Right lobe of liver (tissue), 6 donors: ENCODE measurements around the gene MACO1. TPM values are rescaled to one million over a fixed set of nuclear protein-coding genes. Genes with fewer than 3 reads are reported as not detected.

Source experiments
- ATAC-seq, 4 donors: fragments of 200-7000 bp; cut with Tn5 transposase; one replicate each; pipeline ENCODE4 v1.9.1; 2020; ENCODE audit warnings: mild to moderate bottlenecking in 4 of 4, moderate library complexity in 4 of 4
- DNase-seq, 3 donors: peaks; one replicate each; pipeline ENCODE4 v3.0.0-alpha.2; 2020
- H3K27ac ChIP-seq, 3 donors: fragments of 200-600 bp; one replicate each; pipeline ENCODE4 v1.8.0; 2022
- H3K27me3 ChIP-seq, 2 donors: fragments of 200-600 bp; one replicate each; pipeline ENCODE4 v1.8.0; 2022
- H3K36me3 ChIP-seq, 4 donors: fragments of 200-600 bp; sonication (generic) in 1 of 4; one replicate each; pipeline versions ENCODE4 v1.5.1 to v1.8.0; 2017 to 2022; ENCODE audit warnings: control low read depth in 1 of 4
- H3K4me1 ChIP-seq, 4 donors: fragments of 200-600 bp; sonication (generic) in 1 of 4; one replicate each; pipeline versions ENCODE4 v1.5.1 to v1.8.0; 2017 to 2022; ENCODE audit warnings: control low read depth in 1 of 4
- H3K4me3 ChIP-seq, 3 donors: fragments of 200-600 bp; one replicate each; pipeline ENCODE4 v1.8.0; 2022
- H3K9me3 ChIP-seq, 4 donors: fragments of 200-600 bp; sonication (generic) in 1 of 4; one replicate each; pipeline versions ENCODE4 v1.5.1 to v1.8.0; 2017 to 2022; ENCODE audit warnings: control low read depth in 1 of 4
- CTCF ChIP-seq, 4 donors: fragments of 200-600 bp in 3 of 4; fragments of 450-650 bp in 1 of 4; IDR thresholded peaks; one replicate each; pipeline versions ENCODE4 v1.5.1 to v1.8.0; 2016 to 2022; ENCODE audit warnings: antibody characterized with exemption in 4 of 4, mild to moderate bottlenecking in 2 of 4
- POLR2A ChIP-seq: fragments of 450-650 bp; IDR thresholded peaks from one replicate; pipeline ENCODE4 v1.6.1; 2017; ENCODE audit warnings: antibody characterized with exemption, mild to moderate bottlenecking
- WGBS: methylation state at CpG from one replicate; pipeline ENCODE4 v1.1.6; 2018; ENCODE audit warnings: low coverage, low lambda C conversion rate; ENCODE audit not compliant: insufficient coverage; ENCODE audit errors: missing lambda C conversion rate; 5-methylcytosine and 5-hydroxymethylcytosine counted together
- intact Hi-C, 2 donors: fragments of 100-400 bp; cut with DNase I; formaldehyde crosslinking; loops; one replicate each; pipeline versions ENCODE4 v1.11.2 to v1.14.1; 2022
- total RNA-seq, 6 experiments: library from RNA; depleted of rRNA in 2 of 6; stranded (reverse); fragments of >200 nt in 2 of 6; fragmentation: NEBNext Ultra II Directional in 3 of 6; extraction: Animal tissue kit (Norgen Biotek cat#: 25700) in 3 of 6; gene quantifications; one replicate each; pipeline versions ENCODE4 v1.1.0 to v1.2.4, GENCODE V29; 2016 to 2023
- donor health status: DM: no; HTN: yes; CAD: no.
- donor health status: DM: no; HTN: no; CAD: no.
- donor health status: DM: no; HTN: no; CAD: no.
- donor health status: DM: no; HTN: yes; CAD: no.
- donor health status: DM: no; HTN: yes; CAD: no.

MACO1 gene
- total RNA-seq, 6 experiments from 2014 or later: 23.2 to 32.9 (median 27.2) TPM

- Histone ChIP-seq H3K27ac (no peak overlapping the region), H3K9me3 (no peaks in the 10 kb centered on the region), H3K27me3 (no peaks in the 10 kb centered on the region), H3K4me1 (no peaks in the 10 kb centered on the region), H3K4me3 (no peak overlapping the region), H3K36me3 (no peaks in the 10 kb centered on the region)
- no peak for TF ChIP-seq POLR2A
- no peak for TF ChIP-seq CTCF (IDR thresholded peaks at IDR 0.05)
- 80% methylated on average over 4 of the region's 9 CpGs for WGBS
- intact Hi-C loops: loop anchor here in 1 of 2 donors (10.0 kb wide), 1 partner anchor 281 kb away; the partner anchor contains the start of gene MTFR1L
- DNase-seq: no peak
- ATAC-seq: no peak
These were observed 103.2 kb downstream of the MACO1 start for GRCh38 chr1:25533775-25534409.

GRCh38 chr1:25534410-25534788 is 103.7 kb downstream of the MACO1 start:
- H3K9me3 ChIP-seq: no peaks in the 10 kb centered on the region
- no peak for TF ChIP-seq CTCF (IDR thresholded peaks at IDR 0.05)
- TF ChIP-seq POLR2A: no peak
- no peak overlapping the region for H3K27ac ChIP-seq
- no peak overlapping the region for H3K4me3 ChIP-seq
- no peaks in the 10 kb centered on the region for H3K4me1 ChIP-seq
- H3K27me3 ChIP-seq: no peaks in the 10 kb centered on the region
- no peak for DNase-seq
- ATAC-seq: no peak
- H3K36me3 ChIP-seq: no peaks in the 10 kb centered on the region
- intact Hi-C loops: loop anchor here in 1 of 2 donors (10.0 kb wide), 1 partner anchor 280 kb away; the partner anchor contains the start of gene MTFR1L
- 100% methylated on average over 3 of the region's 4 CpGs for WGBS

- WGBS: 45% methylated on average over 3 of the region's 3 CpGs
- Histone ChIP-seq H3K9me3 (no peaks in the 10 kb centered on the region), H3K4me3 (no peak overlapping the region), H3K27me3 (no peaks in the 10 kb centered on the region), H3K27ac (no peak overlapping the region), H3K36me3 (no peaks in the 10 kb centered on the region), H3K4me1 (no peaks in the 10 kb centered on the region)
- intact Hi-C loops: loop anchor here in 1 of 2 donors (10.0 kb wide), 1 partner anchor 279 kb away; the partner anchor contains the start of gene MTFR1L
- DNase-seq (no peak), ATAC-seq (no peak)
- TF ChIP-seq CTCF (IDR thresholded peaks at IDR 0.05) (no peak), POLR2A (no peak)
These were observed 105.4 kb downstream of the MACO1 start for GRCh38 chr1:25536124-25536523.

- H3K36me3 ChIP-seq: no peaks in the 10 kb centered on the region
- 94% methylated on average over 2 of the region's 7 CpGs for WGBS
- H3K9me3 ChIP-seq: no peaks in the 10 kb centered on the region
- TF ChIP-seq CTCF (IDR thresholded peaks at IDR 0.05) (no peak), POLR2A (no peak)
- H3K27me3 ChIP-seq: no peaks in the 10 kb centered on the region
- peaks cover 0 to 3% (median 0%) of the 10 kb centered on the region in 4 donors for H3K4me1 ChIP-seq
- H3K27ac ChIP-seq: no peak overlapping the region
- no peak for ATAC-seq
- intact Hi-C loops: loop anchor here in 1 of 2 donors (10.0 kb wide), 1 partner anchor 278 kb away; the partner anchor contains the start of gene MTFR1L
- H3K4me3 ChIP-seq: no peak overlapping the region
- DNase-seq: no peak
These were observed 106.6 kb downstream of the MACO1 start for GRCh38 chr1:25537153-25537831.
